ENCODE measurements around the gene CTNNA3.

DNA sequence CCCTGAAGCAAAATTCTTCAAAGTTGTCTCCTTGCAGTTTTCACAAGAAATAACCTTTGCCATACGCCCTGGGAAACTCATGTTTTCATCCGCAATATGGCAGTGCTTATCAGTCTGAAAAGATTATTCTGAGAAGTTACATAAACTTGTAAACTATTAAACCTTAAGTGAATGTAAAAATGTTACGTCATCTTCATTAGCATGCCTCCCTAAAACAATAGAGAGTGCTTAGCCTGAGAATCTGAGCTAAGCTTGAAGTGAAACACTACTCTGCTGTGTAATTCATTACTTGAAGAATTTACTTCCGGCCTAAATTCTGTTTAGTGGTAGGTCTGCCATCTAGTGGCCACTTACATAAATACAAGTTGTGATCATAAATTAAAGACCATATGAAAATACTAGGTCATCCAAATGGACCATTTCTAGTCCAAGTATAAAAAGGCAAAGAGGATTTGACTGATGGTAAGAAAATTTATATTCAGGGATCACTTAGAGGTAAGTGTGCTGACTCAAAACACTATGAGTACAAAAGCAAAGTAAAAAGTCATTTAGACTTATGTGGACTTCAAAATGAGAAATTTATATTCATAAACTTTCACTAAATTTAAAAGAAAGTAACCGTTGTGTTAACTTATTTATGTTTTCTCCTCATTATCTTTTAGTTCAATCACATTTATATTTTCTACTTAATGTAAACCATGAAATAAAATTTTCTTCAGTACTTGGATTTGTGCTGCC lies 1515.2 kb downstream of the CTNNA3 start:
- TF ChIP-seq, protein P1, sequence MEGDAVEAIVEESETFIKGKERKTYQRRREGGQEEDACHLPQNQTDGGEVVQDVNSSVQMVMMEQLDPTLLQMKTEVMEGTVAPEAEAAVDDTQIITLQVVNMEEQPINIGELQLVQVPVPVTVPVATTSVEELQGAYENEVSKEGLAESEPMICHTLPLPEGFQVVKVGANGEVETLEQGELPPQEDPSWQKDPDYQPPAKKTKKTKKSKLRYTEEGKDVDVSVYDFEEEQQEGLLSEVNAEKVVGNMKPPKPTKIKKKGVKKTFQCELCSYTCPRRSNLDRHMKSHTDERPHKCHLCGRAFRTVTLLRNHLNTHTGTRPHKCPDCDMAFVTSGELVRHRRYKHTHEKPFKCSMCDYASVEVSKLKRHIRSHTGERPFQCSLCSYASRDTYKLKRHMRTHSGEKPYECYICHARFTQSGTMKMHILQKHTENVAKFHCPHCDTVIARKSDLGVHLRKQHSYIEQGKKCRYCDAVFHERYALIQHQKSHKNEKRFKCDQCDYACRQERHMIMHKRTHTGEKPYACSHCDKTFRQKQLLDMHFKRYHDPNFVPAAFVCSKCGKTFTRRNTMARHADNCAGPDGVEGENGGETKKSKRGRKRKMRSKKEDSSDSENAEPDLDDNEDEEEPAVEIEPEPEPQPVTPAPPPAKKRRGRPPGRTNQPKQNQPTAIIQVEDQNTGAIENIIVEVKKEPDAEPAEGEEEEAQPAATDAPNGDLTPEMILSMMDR (conservative IDR thresholded peaks at IDR 0.05 in 1 of 2, IDR thresholded peaks at IDR 0.05 in 1 of 2; ENCODE audit: low read depth in 1 of 2, low read length in 2 of 2) = peak; percentile 50 to 52
- TF ChIP-seq EZH2 (IDR thresholded peaks at IDR 0.05; ENCODE audit: low read length, missing control alignments) = no peak
